GM12874 (cell line): ENCODE data around the gene PRB3.

ENCODE experiments used
- CTCF ChIP-seq: IDR thresholded peaks from 2 replicates; pipeline ENCODE4 v1.5.1; 2011; ENCODE audit warnings: low read depth, mild to moderate bottlenecking, control low read depth, low read length, moderate library complexity; ENCODE audit not compliant: insufficient read depth

Gene PRB3

GRCh38 chr12:11269607-11270006, at the start of gene PRB3:
PRB3 (minus strand) TSS chr12:11269707; CDS start chr12:11269669, 38 bp downstream.
- TF ChIP-seq CTCF = no peak

DNA sequence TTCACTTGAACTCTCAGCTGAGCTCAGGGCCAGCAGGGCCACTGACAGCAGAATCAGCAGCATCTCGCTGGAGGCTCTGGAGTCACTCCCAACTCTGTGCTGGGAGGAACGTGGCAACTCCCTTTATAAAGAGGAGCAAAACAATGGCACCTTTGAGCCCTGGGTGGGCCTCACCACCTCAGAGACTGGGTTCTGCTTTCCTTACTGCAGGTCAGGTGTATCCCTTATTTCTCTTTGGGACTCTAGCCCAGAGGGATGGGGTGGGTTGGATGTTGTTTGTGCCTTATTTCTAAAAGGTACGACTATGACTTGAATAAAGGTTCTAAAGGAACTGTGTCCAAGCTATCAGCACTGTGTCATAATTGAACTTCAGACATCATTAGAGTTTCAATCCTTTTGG, 40.8 kb upstream of the PRB3 start, which contains the start of gene PRB4:
Gene PRB4, minus strand, starts transcription at position 101 of the 400 bp plus-strand sequence. Its CDS starts 38 bp downstream, at position 63.
- TF ChIP-seq CTCF = no peak

- TF ChIP-seq CTCF = no peak
These were observed 37.6 kb upstream of the PRB3 start for GRCh38 chr12:11307143-11307542.

DNA sequence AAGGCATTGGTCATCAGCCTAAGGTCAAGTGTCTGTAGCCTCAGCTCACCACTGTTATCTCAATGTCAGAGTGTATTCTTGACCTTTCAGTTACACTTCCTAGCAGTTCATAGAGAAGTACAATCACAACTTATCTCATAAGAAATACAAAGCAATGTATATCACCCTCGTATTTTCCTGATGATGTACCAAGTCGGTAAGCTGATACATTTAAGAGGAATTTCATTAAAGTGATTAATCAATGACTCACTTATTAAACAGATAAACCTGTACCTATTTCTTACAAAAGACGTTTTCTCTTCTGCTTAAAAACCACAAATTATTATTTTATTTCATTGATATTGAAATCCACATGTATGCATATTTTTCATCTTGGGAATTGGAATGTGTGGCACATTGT, 3.9 kb upstream of the PRB3 start:
- no peak for TF ChIP-seq CTCF

DNA sequence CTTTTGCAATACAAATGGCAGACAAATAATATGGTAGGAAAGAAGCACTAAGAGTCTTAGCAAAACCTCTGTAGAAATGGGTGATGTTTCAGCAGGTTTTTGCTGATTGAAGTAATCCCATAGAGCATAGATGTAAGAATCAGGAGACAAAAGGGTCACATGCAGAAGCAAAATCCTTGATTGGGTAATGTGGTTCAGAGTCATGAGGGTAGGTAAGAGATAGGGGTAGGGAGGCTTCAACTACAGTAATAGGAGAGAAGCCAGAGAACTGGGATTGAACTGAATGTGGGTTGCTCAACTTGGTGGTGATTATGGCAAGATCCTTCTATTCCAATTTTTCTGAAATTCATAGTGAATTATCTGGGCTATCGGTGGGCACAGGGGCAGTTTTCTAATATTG, 5.0 kb downstream of the PRB3 start:
- no peak for TF ChIP-seq CTCF

- no peak for TF ChIP-seq CTCF
These were observed 23.0 kb downstream of the PRB3 start for GRCh38 chr12:11246489-11246888.

- no peak for TF ChIP-seq CTCF
These were observed 26.9 kb downstream of the PRB3 start for GRCh38 chr12:11242656-11243055.
